ENCODE measurements around the gene RTN3. TPM values are rescaled to one million over a fixed set of nuclear protein-coding genes. Genes with fewer than 3 reads are reported as not detected.

The RTN3 gene
- total RNA-seq, 4 donors from 2014 or later, result 47.9 to 132 (median 101) TPM

GRCh38 chr11:63643205-63643604, 38.1 kb upstream of the RTN3 start:
- no peak overlapping the region for H3K4me3 ChIP-seq
- no peaks in the 10 kb centered on the region for H3K27me3 ChIP-seq
- DNase-seq, result no peak
- TF ChIP-seq POLR2A (IDR thresholded peaks at IDR 0.05), result no peak
- TF ChIP-seq, protein P1, sequence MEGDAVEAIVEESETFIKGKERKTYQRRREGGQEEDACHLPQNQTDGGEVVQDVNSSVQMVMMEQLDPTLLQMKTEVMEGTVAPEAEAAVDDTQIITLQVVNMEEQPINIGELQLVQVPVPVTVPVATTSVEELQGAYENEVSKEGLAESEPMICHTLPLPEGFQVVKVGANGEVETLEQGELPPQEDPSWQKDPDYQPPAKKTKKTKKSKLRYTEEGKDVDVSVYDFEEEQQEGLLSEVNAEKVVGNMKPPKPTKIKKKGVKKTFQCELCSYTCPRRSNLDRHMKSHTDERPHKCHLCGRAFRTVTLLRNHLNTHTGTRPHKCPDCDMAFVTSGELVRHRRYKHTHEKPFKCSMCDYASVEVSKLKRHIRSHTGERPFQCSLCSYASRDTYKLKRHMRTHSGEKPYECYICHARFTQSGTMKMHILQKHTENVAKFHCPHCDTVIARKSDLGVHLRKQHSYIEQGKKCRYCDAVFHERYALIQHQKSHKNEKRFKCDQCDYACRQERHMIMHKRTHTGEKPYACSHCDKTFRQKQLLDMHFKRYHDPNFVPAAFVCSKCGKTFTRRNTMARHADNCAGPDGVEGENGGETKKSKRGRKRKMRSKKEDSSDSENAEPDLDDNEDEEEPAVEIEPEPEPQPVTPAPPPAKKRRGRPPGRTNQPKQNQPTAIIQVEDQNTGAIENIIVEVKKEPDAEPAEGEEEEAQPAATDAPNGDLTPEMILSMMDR (IDR thresholded peaks at IDR 0.05), result no peak
- no peaks in the 10 kb centered on the region for H3K9me3 ChIP-seq
- H3K36me3 ChIP-seq, result peaks cover 0 to 65% (median 0%) of the 10 kb centered on the region in 3 donors
- no peak overlapping the region for H3K27ac ChIP-seq
- H3K4me1 ChIP-seq, result no peaks in the 10 kb centered on the region

DNA sequence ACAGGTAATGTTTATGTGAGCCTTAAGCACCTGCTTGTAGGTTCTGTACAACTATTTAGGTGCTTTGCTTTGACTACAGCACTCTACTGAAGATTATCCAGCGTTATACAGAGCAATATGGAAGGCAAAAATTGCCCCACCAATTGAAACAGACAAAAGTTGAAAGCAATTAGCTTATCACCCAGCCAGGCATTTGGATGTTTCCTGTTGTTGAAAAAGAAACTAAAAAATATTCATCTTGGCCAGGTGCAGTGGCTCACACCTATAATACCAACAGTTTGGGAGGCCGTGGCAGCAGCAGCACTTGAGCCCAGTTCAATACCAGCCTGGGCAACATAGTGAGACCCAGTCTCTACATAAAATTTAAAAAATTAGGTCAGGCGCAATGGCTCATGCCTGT, 28.6 kb upstream of the RTN3 start:
- H3K27me3 ChIP-seq, result no peaks in the 10 kb centered on the region
- H3K36me3 ChIP-seq, result peaks cover 0 to 52% (median 0%) of the 10 kb centered on the region in 3 donors
- DNase-seq, result no peak
- H3K27ac ChIP-seq, result no peak overlapping the region
- no peak overlapping the region for H3K4me3 ChIP-seq
- no peaks in the 10 kb centered on the region for H3K9me3 ChIP-seq
- H3K4me1 ChIP-seq, result no peaks in the 10 kb centered on the region
- TF ChIP-seq, protein P1 (IDR thresholded peaks at IDR 0.05), result no peak
- no peak for TF ChIP-seq POLR2A (IDR thresholded peaks at IDR 0.05)

DNA sequence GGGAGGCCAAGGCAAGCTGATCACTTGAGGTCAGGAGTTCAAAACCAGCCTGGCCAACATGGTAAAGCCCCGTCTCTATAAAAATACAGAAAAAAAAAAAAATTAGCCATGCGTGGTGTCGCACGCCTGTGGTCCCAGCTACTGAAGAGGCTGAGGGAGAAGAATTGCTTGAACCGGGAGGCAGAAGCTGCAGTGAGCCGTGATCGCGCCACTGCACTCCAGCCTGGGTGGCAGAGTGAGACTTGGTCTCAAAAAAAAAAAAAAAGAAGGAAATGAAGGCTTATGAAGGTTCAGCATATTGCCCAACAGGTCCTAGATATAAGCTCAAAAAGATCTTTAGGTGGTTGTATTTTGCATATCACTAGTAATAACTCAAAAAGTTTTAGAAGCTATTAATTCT, 20.3 kb upstream of the RTN3 start:
- Histone ChIP-seq H3K27me3 (no peaks in the 10 kb centered on the region), H3K4me3 (no peak overlapping the region), H3K9me3 (no peaks in the 10 kb centered on the region), H3K4me1 (peaks cover 0 to 7% (median 0%) of the 10 kb centered on the region in 4 donors), H3K36me3 (peaks cover 0 to 25% (median 0%) of the 10 kb centered on the region in 3 donors), H3K27ac (no peak overlapping the region)
- DNase-seq, result no peak
- no peak for TF ChIP-seq POLR2A (IDR thresholded peaks at IDR 0.05)
- TF ChIP-seq, protein P1 (IDR thresholded peaks at IDR 0.05), result no peak

GRCh38 chr11:63663809-63664208, 17.5 kb upstream of the RTN3 start:
- Histone ChIP-seq H3K9me3 (no peaks in the 10 kb centered on the region), H3K27ac (no peak overlapping the region), H3K36me3 (no peaks in the 10 kb centered on the region)

GRCh38 chr11:63666874-63667273, 14.4 kb upstream of the RTN3 start:
- Histone ChIP-seq H3K27ac (no peak overlapping the region), H3K27me3 (no peaks in the 10 kb centered on the region), H3K4me1 (peaks cover 0 to 38% (median 5%) of the 10 kb centered on the region in 4 donors), H3K4me3 (no peak overlapping the region), H3K9me3 (no peaks in the 10 kb centered on the region), H3K36me3 (no peaks in the 10 kb centered on the region)
- TF ChIP-seq, protein P1 (IDR thresholded peaks at IDR 0.05), result no peak
- TF ChIP-seq POLR2A (IDR thresholded peaks at IDR 0.05), result no peak
- no peak for DNase-seq

More at GRCh38 chr11:63663809-63664208, 17.5 kb upstream of the RTN3 start:
- TF ChIP-seq POLR2A (IDR thresholded peaks at IDR 0.05), result no peak
- TF ChIP-seq, protein P1 (IDR thresholded peaks at IDR 0.05), result no peak
- Histone ChIP-seq H3K27me3 (no peaks in the 10 kb centered on the region), H3K4me3 (no peak overlapping the region), H3K4me1 (peaks cover 0 to 21% (median 0%) of the 10 kb centered on the region in 4 donors)
- no peak for DNase-seq
